HFFc6 (cell line): ENCODE measurements around the gene TOX2. TPM values are rescaled to one million over a fixed set of nuclear protein-coding genes. Genes with fewer than 3 reads are reported as not detected.

Source experiments
- DNase-seq: peaks from one replicate; pipeline ENCODE4 v3.0.0-alpha.2; 2018
- H3K27ac Mint-ChIP-seq: 2 replicates; pipeline ENCODE4 v1.8.0; 2020; ENCODE audit warnings: mild to moderate bottlenecking, mixed read lengths
- H3K27me3 Mint-ChIP-seq: 2 replicates; pipeline ENCODE4 v1.8.0; 2021; ENCODE audit warnings: mild to moderate bottlenecking, moderate library complexity, mixed read lengths; ENCODE audit not compliant: insufficient read depth
- H3K36me3 Mint-ChIP-seq: 2 replicates; pipeline ENCODE4 v1.8.0; 2021; ENCODE audit warnings: low read depth, mixed read lengths
- H3K4me1 Mint-ChIP-seq: 2 replicates; pipeline ENCODE4 v1.8.0; 2020; ENCODE audit warnings: low read depth, mixed read lengths
- H3K4me3 Mint-ChIP-seq: 2 replicates; pipeline ENCODE4 v1.8.0; 2020; ENCODE audit warnings: mild to moderate bottlenecking, moderate library complexity, mixed read lengths
- H3K9me3 Mint-ChIP-seq: 2 replicates; pipeline ENCODE4 v1.8.0; 2020; ENCODE audit warnings: mild to moderate bottlenecking, mixed read lengths
- CTCF ChIP-seq: fragments of 200-600 bp; sonication (generic); IDR thresholded peaks from 2 replicates; pipeline ENCODE4 v1.5.0; 2021; ENCODE audit warnings: antibody characterized with exemption, mild to moderate bottlenecking
- total RNA-seq, 6 experiments: library from RNA; stranded (reverse); fragmentation: NEBNext Ultra II Directional; extraction: Animal tissue kit (Norgen Biotek cat#: 25700); gene quantifications; 2 replicates in 1 of 6; 3 replicates in 5 of 6; pipeline ENCODE4 v1.2.3, GENCODE V29; 2021

The TOX2 gene
- total RNA-seq, 6 experiments from 2014 or later, result 46.1 to 68.2 (median 60.2) TPM

DNA sequence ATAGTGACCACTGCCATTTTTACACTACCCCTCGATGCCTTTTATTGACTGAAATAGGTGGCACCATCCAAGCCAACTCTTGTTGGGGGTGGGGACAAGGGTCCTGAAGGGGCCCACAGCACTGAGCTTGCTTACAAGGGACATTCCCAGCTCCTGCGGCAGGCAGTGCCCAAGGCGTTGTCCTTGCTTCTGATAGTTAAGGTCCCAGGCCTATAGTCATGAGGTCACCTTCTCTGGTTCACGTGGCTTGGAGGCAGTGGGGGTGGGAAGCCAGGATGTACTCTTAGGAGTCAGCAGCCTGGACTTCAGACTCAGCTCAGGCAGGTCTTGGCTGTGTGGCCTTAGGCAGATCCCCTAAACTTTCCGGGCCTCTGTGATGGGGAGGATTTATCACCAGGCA lies 48.6 kb downstream of the TOX2 start:
- Mint-ChIP-seq H3K4me3 (no peak overlapping the region), H3K27ac (peak overlapping the region; percentile 42), H3K4me1 (peaks cover 40% of the 10 kb centered on the region), H3K27me3 (peaks cover 3% of the 10 kb centered on the region; the same call in 1 of the 2 replicates), H3K36me3 (peaks cover 19% of the 10 kb centered on the region), H3K9me3 (no peaks in the 10 kb centered on the region; the same call in 1 of the 2 replicates)
- no peak for TF ChIP-seq CTCF
- DNase-seq, result no peak

DNA sequence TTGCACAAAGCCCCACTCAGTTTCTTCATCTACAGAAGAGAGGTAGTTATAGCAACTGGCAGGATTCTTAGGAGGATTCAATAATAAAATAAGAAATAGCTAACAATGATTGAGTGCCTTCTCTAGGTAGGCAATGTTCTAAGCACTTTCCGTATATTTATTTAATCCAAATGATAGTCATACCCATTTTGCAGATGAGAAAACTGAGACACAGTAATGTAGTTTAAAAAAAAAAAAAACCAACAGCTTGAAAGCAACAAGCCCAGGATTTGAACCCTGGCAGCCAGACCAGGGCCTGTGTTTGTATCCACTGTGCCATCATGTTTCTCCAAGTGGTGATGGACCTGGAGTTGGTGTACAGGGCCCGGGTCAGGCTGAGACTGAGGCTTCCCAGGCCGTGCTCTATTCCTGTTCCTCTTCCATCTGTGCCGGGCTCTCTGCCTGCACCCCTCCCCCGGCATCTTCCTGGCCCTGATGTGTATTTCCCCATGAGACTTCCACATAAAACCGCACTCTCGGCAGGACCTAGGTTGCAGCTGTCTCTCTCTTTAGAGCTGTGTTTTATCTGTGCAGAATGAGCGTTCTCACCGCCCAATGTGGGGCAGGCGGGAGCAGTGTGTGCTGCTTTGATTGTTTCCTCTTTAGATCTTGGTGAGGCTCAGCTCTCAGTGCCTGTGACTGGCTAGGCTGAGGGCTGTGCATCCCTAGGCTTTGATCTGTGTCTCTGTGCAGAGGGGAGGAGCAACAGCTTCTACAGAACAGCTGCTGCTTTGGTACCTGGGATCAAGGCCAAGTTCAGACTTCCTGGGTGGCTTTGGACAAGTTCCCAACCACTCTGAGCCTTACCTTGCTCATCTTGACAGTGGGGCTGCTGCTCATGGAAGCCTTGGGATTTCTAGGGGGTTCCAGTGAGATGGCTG lies 49.5 kb downstream of the TOX2 start:
- Mint-ChIP-seq H3K4me3 (peak overlapping the region; percentile 59), H3K27ac (peak overlapping the region; percentile 55; the same call in 1 of the 2 replicates), H3K27me3 (peaks cover 3% of the 10 kb centered on the region; the same call in 1 of the 2 replicates), H3K4me1 (peaks cover 31% of the 10 kb centered on the region), H3K9me3 (no peaks in the 10 kb centered on the region; the same call in 1 of the 2 replicates), H3K36me3 (peaks cover 14% of the 10 kb centered on the region)
- no peak for TF ChIP-seq CTCF
- DNase-seq, result no peak

GRCh38 chr20:43968341-43969000 lies 53.8 kb downstream of the TOX2 start:
- Mint-ChIP-seq H3K36me3 (peaks cover 13% of the 10 kb centered on the region; the same call in 1 of the 2 replicates), H3K4me1 (peaks cover 13% of the 10 kb centered on the region), H3K27ac (no peak overlapping the region), H3K4me3 (no peak overlapping the region), H3K27me3 (peaks cover 7% of the 10 kb centered on the region; the same call in 1 of the 2 replicates), H3K9me3 (no peaks in the 10 kb centered on the region)
- TF ChIP-seq CTCF, result no peak
- DNase-seq, result no peak

GRCh38 chr20:43969028-43969447 lies 54.4 kb downstream of the TOX2 start:
- Mint-ChIP-seq H3K27ac (no peak overlapping the region), H3K27me3 (peaks cover 7% of the 10 kb centered on the region; the same call in 1 of the 2 replicates), H3K4me3 (no peak overlapping the region), H3K9me3 (no peaks in the 10 kb centered on the region), H3K4me1 (peaks cover 16% of the 10 kb centered on the region), H3K36me3 (peaks cover 13% of the 10 kb centered on the region; the same call in 1 of the 2 replicates)
- TF ChIP-seq CTCF, result no peak
- no peak for DNase-seq

DNA sequence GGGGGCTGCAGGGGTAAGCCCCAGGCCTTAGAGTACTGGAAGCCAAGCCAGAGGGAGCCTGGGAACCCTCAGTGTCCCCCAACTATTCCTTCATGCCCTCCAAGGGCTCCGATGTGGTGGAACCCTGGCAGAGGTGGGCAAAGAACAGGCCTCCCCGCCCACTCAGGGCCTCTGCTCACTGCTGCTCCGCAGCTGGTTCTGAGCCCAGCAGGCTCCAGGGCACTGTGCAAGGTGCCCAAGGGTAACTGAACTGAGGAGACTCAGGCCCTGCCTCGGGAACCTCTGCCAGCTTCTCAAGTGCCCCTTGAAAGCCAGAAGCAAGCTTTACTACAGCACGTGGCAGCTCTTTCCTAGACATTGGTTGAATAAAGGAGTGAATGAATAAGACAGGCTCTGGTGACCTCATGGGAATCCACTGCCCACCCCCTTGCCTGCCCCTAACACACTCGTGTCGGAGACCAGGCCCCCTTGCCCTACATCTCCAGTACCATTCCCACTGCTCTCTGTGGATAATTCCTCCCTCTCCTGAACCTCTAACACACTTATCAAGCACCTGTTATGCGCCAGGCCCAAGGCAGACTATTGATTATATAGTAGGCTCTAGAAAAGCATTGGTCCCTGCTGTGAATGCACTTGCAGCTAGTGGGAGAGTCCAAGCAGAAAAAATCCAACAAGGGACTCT lies 55.0 kb downstream of the TOX2 start:
- Mint-ChIP-seq H3K4me3 (no peak overlapping the region), H3K27ac (no peak overlapping the region), H3K4me1 (peaks cover 19% of the 10 kb centered on the region), H3K27me3 (peaks cover 4% of the 10 kb centered on the region; the same call in 1 of the 2 replicates), H3K36me3 (0 out of 2 replicates have a peak, but pooled peaks cover 9% of the 10 kb centered on the region), H3K9me3 (no peaks in the 10 kb centered on the region)
- TF ChIP-seq CTCF, result no peak
- no peak for DNase-seq
